Adrenal gland (tissue), 5 donors: ENCODE measurements around the gene GATD1.

ENCODE experiments used
- CTCF ChIP-seq, 6 experiments: fragments of 450-650 bp in 4 of 6; fragments of 200-600 bp in 2 of 6; sonication (generic) in 1 of 6; IDR thresholded peaks; 1 replicate in 5 of 6; 2 replicates in 1 of 6; pipeline versions ENCODE4 v1.5.1 to v1.8.0; 2016 to 2021; ENCODE audit warnings: antibody characterized with exemption in 6 of 6, mild to moderate bottlenecking in 2 of 6, moderate library complexity in 1 of 6
- POLR2A ChIP-seq, 2 donors: fragments of 450-650 bp; IDR thresholded peaks; one replicate each; pipeline ENCODE4 v1.6.1; 2017; ENCODE audit warnings: antibody characterized with exemption in 2 of 2, mild to moderate bottlenecking in 2 of 2, moderate library complexity in 1 of 2
- donor health status: DM: no; HTN: no; CAD: no.

GRCh38 chr11:792535-792821 lies 15.2 kb upstream of the GATD1 start:
- TF ChIP-seq POLR2A (IDR thresholded peaks at IDR 0.05) (no peak), CTCF (IDR thresholded peaks at IDR 0.05) (no peak)
